ENCODE data around the gene MKNK1.

MKNK1 gene

GRCh38 chr1:46527474-46528296, 76.4 kb downstream of the MKNK1 start (continued):
- TF ChIP-seq ZNF692 (tag by site-specific recombination; IDR thresholded peaks at IDR 0.05) (0 out of 2 replicates have a peak, but pooled peaks have one; percentile 13), GFI1B (tag by site-specific recombination; IDR thresholded peaks at IDR 0.05) (no peak), ZNF48 (tag by site-specific recombination; IDR thresholded peaks at IDR 0.05) (no peak), MEIS1 (CRISPR knock-in tag; IDR thresholded peaks at IDR 0.05; ENCODE audit: borderline replicate concordance) (no peak)
- TF ChIP-seq, protein P1, sequence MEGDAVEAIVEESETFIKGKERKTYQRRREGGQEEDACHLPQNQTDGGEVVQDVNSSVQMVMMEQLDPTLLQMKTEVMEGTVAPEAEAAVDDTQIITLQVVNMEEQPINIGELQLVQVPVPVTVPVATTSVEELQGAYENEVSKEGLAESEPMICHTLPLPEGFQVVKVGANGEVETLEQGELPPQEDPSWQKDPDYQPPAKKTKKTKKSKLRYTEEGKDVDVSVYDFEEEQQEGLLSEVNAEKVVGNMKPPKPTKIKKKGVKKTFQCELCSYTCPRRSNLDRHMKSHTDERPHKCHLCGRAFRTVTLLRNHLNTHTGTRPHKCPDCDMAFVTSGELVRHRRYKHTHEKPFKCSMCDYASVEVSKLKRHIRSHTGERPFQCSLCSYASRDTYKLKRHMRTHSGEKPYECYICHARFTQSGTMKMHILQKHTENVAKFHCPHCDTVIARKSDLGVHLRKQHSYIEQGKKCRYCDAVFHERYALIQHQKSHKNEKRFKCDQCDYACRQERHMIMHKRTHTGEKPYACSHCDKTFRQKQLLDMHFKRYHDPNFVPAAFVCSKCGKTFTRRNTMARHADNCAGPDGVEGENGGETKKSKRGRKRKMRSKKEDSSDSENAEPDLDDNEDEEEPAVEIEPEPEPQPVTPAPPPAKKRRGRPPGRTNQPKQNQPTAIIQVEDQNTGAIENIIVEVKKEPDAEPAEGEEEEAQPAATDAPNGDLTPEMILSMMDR (tag by site-specific recombination; IDR thresholded peaks at IDR 0.05): peak; percentile 85

GRCh38 chr1:46526691-46527291, 77.3 kb downstream of the MKNK1 start:
- H3K27ac ChIP-seq (ENCODE audit: extremely low read depth, low read depth, low read length): no peak overlapping the region
- no peaks in the 10 kb centered on the region for H3K36me3 ChIP-seq (ENCODE audit: control insufficient read depth in 2 of 2, insufficient read depth in 1 of 2, low read length in 2 of 2)
- no peak overlapping the region for H3K4me3 ChIP-seq (ENCODE audit: low read depth, low read length)
- TF ChIP-seq GFI1B (tag by site-specific recombination; IDR thresholded peaks at IDR 0.05): no peak
- TF ChIP-seq SP2 (tag by site-specific recombination; IDR thresholded peaks at IDR 0.05): 0 out of 2 replicates have a peak, but pooled peaks have one; percentile 12
- peak; percentile 56 for TF ChIP-seq EGR2 (tag by site-specific recombination; IDR thresholded peaks at IDR 0.05; ENCODE audit: low read depth)
- peak; percentile 11; the same call in 1 of the 2 replicates for TF ChIP-seq KLF1 (tag by site-specific recombination; IDR thresholded peaks at IDR 0.05)
- no peak for TF ChIP-seq ZNF302 (tag by site-specific recombination; IDR thresholded peaks at IDR 0.05; ENCODE audit: low read depth)
- TF ChIP-seq HOXA7 (CRISPR knock-in tag; IDR thresholded peaks at IDR 0.05; ENCODE audit: borderline replicate concordance): no peak
- peak; percentile 14; the same call in 1 of the 2 replicates for TF ChIP-seq KLF17 (tag by site-specific recombination; IDR thresholded peaks at IDR 0.05)
- TF ChIP-seq ZFHX2 (tag by site-specific recombination; conservative IDR thresholded peaks at IDR 0.05): peak; percentile 56
- TF ChIP-seq MEIS1 (CRISPR knock-in tag; IDR thresholded peaks at IDR 0.05; ENCODE audit: borderline replicate concordance): no peak
- TF ChIP-seq, protein P2, sequence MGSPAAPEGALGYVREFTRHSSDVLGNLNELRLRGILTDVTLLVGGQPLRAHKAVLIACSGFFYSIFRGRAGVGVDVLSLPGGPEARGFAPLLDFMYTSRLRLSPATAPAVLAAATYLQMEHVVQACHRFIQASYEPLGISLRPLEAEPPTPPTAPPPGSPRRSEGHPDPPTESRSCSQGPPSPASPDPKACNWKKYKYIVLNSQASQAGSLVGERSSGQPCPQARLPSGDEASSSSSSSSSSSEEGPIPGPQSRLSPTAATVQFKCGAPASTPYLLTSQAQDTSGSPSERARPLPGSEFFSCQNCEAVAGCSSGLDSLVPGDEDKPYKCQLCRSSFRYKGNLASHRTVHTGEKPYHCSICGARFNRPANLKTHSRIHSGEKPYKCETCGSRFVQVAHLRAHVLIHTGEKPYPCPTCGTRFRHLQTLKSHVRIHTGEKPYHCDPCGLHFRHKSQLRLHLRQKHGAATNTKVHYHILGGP (tag by site-specific recombination; IDR thresholded peaks at IDR 0.05): 0 out of 2 replicates have a peak, but pooled peaks have one; percentile 15
- 0 out of 2 replicates have a peak, but pooled peaks have one; percentile 9 for TF ChIP-seq PATZ1 (tag by site-specific recombination; IDR thresholded peaks at IDR 0.05)
- TF ChIP-seq ZBTB7A (tag by site-specific recombination; IDR thresholded peaks at IDR 0.05; ENCODE audit: low read depth): no peak
- 0 out of 2 replicates have a peak, but pooled peaks have one; percentile 25 for TF ChIP-seq ZNF600 (tag by site-specific recombination; IDR thresholded peaks at IDR 0.05)
- POLR2A ChIA-PET: interaction anchor here (0.5 to 0.9 kb wide), 2 partner anchors 15 to 39 kb away, joined by 3 read pairs; no protein-coding TSS in a partner anchor
- CTCF ChIA-PET: interaction anchor here (0.5 to 15.0 kb wide), 24 partner anchors 8 to 199 kb away, joined by 3 to 418 read pairs (median 5); partner anchors contain the start of gene DMBX1
- H3K9me3 ChIP-seq (ENCODE audit: control insufficient read depth, insufficient read depth, low read depth, low read length): no peaks in the 10 kb centered on the region
- peaks cover 5% of the 10 kb centered on the region; the same call in 1 of the 2 replicates for H3K4me1 ChIP-seq (ENCODE audit: control insufficient read depth, insufficient read depth, low read length)

Data from HEK293 (cell line).